ENCODE measurements around the gene LRRC71. TPM values are rescaled to one million over a fixed set of nuclear protein-coding genes. Genes with fewer than 3 reads are reported as not detected.

The LRRC71 gene
- total and polyA plus RNA-seq, 2 of the 13 experiments (the other 11 are each of a cell fraction or from before 2014, with no cell fraction given) = not detected

DNA sequence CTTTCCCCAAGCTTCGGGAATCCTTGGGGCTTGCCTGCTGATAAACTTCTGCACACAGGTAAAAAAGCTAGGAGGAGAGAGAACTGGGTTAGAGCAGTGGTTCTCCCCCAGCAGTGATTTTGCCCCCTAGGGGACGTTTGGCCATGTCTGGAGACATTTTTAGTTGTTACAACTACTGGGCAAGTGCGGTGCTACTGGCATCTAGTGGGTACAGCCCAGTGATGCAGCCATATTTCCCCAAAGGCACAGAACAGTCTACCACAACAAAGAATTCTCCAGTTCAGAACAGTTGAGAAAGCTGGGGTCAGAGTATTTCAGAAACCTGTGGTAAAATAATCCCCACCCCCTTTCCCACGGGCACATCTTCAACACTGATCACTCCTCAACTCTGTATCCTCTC lies 41.3 kb downstream of the LRRC71 start:
- no peak overlapping the region for H3K4me3 ChIP-seq (replicated peaks in 1 of 3; ENCODE audit: insufficient read depth in 1 of 3, low read depth in 2 of 3, low read length in 3 of 3)
- H3K4me2 ChIP-seq (ENCODE audit: low read depth, low read length) = no peak overlapping the region
- no peaks in the 10 kb centered on the region for H3K27me3 ChIP-seq (ENCODE audit: control insufficient read depth in 1 of 2, insufficient read depth in 2 of 2, low read length in 2 of 2)
- no peak for DNase-seq (ENCODE audit: low spot score)
- H3K79me2 ChIP-seq (ENCODE audit: insufficient read depth, low read length) = no peaks in the 10 kb centered on the region
- H3K9ac ChIP-seq (ENCODE audit: insufficient read depth, low read depth, low read length) = no peak overlapping the region
- no peaks in the 10 kb centered on the region for H4K20me1 ChIP-seq (ENCODE audit: insufficient read depth, low read length)
- H2AFZ ChIP-seq (ENCODE audit: low read length) = no peak overlapping the region
- no peaks in the 10 kb centered on the region for H3K9me3 ChIP-seq (ENCODE audit: low read length)
- TF ChIP-seq SATB2 (CRISPR knock-in tag; IDR thresholded peaks at IDR 0.05) (no peak), ZNF746 (CRISPR knock-in tag; IDR thresholded peaks at IDR 0.05) (no peak), ZFAT (CRISPR knock-in tag; conservative IDR thresholded peaks at IDR 0.05) (no peak), ZNF720 (CRISPR knock-in tag; IDR thresholded peaks at IDR 0.05) (no peak), ZNF552 (CRISPR knock-in tag; IDR thresholded peaks at IDR 0.05; ENCODE audit: borderline replicate concordance) (no peak), SMC3 (IDR thresholded peaks at IDR 0.05; ENCODE audit: low read length) (no peak), ZNF451 (CRISPR knock-in tag; IDR thresholded peaks at IDR 0.05) (no peak), ELF1 (CRISPR knock-in tag; IDR thresholded peaks at IDR 0.05) (no peak), ATF7 (IDR thresholded peaks at IDR 0.05) (no peak), ATF7 (CRISPR knock-in tag; IDR thresholded peaks at IDR 0.05) (no peak), FOXM1 (CRISPR knock-in tag; IDR thresholded peaks at IDR 0.05) (no peak), KAT8 (CRISPR knock-in tag; IDR thresholded peaks at IDR 0.05) (no peak), KLF11 (CRISPR knock-in tag; IDR thresholded peaks at IDR 0.05) (no peak), ZNF619 (CRISPR knock-in tag; IDR thresholded peaks at IDR 0.05) (no peak), ZNF607 (CRISPR knock-in tag; IDR thresholded peaks at IDR 0.05; ENCODE audit: borderline replicate concordance) (no peak), FOXC1 (CRISPR knock-in tag; IDR thresholded peaks at IDR 0.05; ENCODE audit: borderline replicate concordance) (no peak)
- TF ChIP-seq, protein P1, sequence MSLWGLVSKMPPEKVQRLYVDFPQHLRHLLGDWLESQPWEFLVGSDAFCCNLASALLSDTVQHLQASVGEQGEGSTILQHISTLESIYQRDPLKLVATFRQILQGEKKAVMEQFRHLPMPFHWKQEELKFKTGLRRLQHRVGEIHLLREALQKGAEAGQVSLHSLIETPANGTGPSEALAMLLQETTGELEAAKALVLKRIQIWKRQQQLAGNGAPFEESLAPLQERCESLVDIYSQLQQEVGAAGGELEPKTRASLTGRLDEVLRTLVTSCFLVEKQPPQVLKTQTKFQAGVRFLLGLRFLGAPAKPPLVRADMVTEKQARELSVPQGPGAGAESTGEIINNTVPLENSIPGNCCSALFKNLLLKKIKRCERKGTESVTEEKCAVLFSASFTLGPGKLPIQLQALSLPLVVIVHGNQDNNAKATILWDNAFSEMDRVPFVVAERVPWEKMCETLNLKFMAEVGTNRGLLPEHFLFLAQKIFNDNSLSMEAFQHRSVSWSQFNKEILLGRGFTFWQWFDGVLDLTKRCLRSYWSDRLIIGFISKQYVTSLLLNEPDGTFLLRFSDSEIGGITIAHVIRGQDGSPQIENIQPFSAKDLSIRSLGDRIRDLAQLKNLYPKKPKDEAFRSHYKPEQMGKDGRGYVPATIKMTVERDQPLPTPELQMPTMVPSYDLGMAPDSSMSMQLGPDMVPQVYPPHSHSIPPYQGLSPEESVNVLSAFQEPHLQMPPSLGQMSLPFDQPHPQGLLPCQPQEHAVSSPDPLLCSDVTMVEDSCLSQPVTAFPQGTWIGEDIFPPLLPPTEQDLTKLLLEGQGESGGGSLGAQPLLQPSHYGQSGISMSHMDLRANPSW (CRISPR knock-in tag; IDR thresholded peaks at IDR 0.05; ENCODE audit: borderline replicate concordance) = no peak
- TF ChIP-seq, protein P2, sequence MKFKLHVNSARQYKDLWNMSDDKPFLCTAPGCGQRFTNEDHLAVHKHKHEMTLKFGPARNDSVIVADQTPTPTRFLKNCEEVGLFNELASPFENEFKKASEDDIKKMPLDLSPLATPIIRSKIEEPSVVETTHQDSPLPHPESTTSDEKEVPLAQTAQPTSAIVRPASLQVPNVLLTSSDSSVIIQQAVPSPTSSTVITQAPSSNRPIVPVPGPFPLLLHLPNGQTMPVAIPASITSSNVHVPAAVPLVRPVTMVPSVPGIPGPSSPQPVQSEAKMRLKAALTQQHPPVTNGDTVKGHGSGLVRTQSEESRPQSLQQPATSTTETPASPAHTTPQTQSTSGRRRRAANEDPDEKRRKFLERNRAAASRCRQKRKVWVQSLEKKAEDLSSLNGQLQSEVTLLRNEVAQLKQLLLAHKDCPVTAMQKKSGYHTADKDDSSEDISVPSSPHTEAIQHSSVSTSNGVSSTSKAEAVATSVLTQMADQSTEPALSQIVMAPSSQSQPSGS (CRISPR knock-in tag; IDR thresholded peaks at IDR 0.05) = no peak
- CTCF ChIA-PET (ENCODE audit: low intra/inter-chr PET ratio, low total read pairs) = no interaction called here
- POLR2A ChIA-PET = no interaction called here
- no peak for FAIRE-seq
- H3K27ac ChIP-seq (ENCODE audit: extremely low read length, insufficient read depth, low read length) = no peak overlapping the region
- intact Hi-C loops (cut with micrococcal nuclease; ENCODE audit: unreplicated experiment) (no loop called here), in situ Hi-C loops (cut with HindIII; ENCODE audit: extremely low pct_ligation_motif_present, low pct_unique_long_range_greater_than_20kb) (no loop called here)
- BruUV-seq (replicated peaks) = no TSS peak
- H3K4me1 ChIP-seq (ENCODE audit: insufficient read depth, low read length) = peaks cover 12% of the 10 kb centered on the region; the same call in 1 of the 2 replicates
- peak; percentile 66 for ATAC-seq
- peaks cover 19 to 65% of the 10 kb centered on the region in 2 experiments for H3K36me3 ChIP-seq (replicated peaks in 1 of 2; ENCODE audit: control insufficient read depth in 1 of 2, insufficient read depth in 2 of 2, low read length in 2 of 2)
- WGBS (ENCODE audit: low lambda C conversion rate) = 72% methylated on average over 4 of the region's 4 CpGs

Data from HepG2 (cell line).